HG03460 (cell line): ENCODE results near the gene VASH2.
"Not testable (repeated sequence)": the region's sequence is repeated elsewhere in the genome, so short reads cannot be mapped to it uniquely, and the experiment has no call there.

Experiments used
- ATAC-seq: cut with Tn5 transposase; IDR thresholded peaks from one replicate; pipeline ENCODE4 v1.9.1; 2021; ENCODE audit not compliant: unreplicated experiment

The VASH2 gene

DNA sequence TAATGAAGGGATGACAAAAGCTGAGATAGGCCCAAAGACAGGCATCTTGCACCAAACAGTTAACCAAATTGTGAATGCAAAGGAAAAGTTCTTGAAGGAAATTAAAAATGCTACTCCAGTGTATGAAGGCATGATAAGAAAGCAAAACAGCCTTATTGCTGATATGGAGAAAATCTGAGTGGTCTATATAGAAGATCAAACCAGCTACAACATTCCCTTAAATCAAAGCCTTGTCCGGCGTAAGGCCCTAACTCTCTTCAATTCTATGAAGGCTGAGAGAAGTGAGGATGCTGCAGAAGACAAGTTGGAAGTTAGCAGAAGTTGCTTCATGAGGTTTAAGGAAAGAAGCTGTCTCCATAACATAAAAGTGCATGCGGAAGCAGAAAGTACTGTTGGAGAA is 69.7 kb downstream of the VASH2 start:
- no peak for ATAC-seq

DNA sequence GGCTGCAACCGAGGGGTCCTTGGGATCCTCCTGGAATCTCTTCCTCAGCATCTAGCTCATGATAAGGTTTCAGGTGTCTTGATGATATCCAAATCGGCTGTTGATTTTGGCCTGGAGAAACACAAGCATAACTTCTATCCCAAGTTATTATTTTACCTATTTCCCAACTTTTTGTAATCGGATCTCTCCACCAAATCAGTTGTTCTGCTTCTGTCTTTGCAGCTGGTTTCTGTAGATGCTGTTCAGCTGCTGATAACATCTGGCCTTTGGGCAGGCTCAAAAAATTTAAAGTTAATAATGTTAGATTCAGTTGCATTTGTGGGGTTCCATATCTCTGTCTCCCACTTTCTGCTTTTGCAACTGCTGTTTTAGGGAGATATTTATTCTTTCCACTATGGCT is 76.7 kb downstream of the VASH2 start:
- ATAC-seq, result not testable (repeated sequence)

DNA sequence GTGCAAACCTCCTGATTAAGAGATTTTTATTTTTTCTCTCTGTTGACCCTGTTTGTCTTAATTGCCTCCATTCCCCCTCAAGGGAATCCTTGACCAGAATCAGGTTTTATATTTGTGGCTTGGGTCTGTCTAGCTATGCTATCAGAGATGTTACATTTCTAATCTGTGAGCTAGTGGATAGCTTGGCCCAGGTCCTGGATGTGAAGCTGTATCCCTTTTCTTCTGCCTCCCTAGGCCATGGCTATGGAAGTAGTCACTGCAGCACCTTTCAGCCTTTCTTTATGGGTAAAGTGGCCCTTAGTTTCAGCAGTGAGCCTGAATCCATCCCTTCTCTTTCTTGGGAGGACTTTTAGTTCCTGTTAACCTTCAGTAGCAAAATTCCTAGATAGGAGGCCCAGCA is 82.3 kb downstream of the VASH2 start:
- ATAC-seq, result no peak

DNA sequence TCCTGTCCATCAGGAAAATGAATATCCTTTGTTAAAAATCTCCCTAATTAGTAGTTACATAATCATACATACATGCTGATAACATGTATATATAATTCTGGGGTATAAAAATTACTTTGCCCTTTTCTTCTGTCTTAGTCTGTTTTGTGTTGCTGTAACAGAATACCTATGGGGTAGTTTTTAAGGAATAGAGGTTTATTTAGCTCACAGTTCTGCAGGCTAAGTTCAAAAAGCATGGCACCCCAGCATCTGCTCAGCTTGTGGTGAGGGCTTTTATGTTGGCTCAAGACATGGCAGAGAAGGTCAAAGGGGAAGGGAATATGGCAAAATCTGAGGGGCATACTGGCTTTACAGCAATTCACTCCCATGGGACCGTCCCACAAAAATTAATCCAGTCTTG is 84.4 kb downstream of the VASH2 start:
- ATAC-seq, result no peak

DNA sequence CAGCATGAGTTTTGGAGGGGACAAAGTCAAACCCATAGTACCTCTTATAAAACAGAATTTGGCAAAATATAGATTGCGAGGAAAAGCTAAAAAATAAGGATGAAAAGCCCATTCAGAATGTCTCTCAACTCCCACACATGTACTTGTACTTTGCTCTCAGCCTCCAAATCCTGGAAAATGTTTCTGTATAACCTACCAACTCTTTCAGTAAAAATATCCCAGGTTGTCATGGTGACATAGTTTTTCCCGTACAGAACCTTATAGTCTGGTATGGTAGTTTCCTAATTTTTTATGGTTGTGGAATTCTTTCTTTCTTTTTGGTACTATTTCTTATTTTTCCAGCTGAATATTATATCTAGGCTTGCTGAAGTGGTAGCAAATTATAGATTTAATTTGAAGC is 85.2 kb downstream of the VASH2 start:
- ATAC-seq, result no peak
